ENCODE measurements around the gene MEP1B. TPM values are rescaled to one million over a fixed set of nuclear protein-coding genes. Genes with fewer than 3 reads are reported as not detected.
"Not testable (repeated sequence)": the region's sequence is repeated elsewhere in the genome, so short reads cannot be mapped to it uniquely, and the experiment has no call there.

Gene MEP1B
- total RNA-seq, 2 experiments from 2014 or later = not detected

- H3K9me3 Mint-ChIP-seq (ENCODE audit: low read depth) = no peaks in the 10 kb centered on the region
Measured at GRCh38 chr18:32209685-32210445, 20.0 kb downstream of the MEP1B start.

GRCh38 chr18:32213693-32214092, 23.9 kb downstream of the MEP1B start:
- H3K27me3 Mint-ChIP-seq = no peaks in the 10 kb centered on the region
- ATAC-seq = no peak
- no peaks in the 10 kb centered on the region for H3K36me3 Mint-ChIP-seq (ENCODE audit: low read depth)
- H3K4me3 Mint-ChIP-seq = no peak overlapping the region
- no peak for DNase-seq
- CTCF ChIA-PET = no interaction called here
- POLR2A ChIA-PET = no interaction called here
- no peaks in the 10 kb centered on the region for H3K4me1 Mint-ChIP-seq
- intact Hi-C loops (cut with DNase I, micrococcal nuclease) = no loop called here
- no peaks in the 10 kb centered on the region for H3K9me3 Mint-ChIP-seq (ENCODE audit: low read depth)
- no peak overlapping the region for H3K27ac Mint-ChIP-seq

More at GRCh38 chr18:32209685-32210445, 20.0 kb downstream of the MEP1B start:
- CTCF ChIA-PET = interaction anchor here (0.6 to 1.9 kb wide), 3 partner anchors 29 to 342 kb away, joined by 4 to 7 read pairs (median 6); no protein-coding TSS in a partner anchor
- no peaks in the 10 kb centered on the region for H3K36me3 Mint-ChIP-seq (ENCODE audit: low read depth)
- no peak overlapping the region for H3K27ac Mint-ChIP-seq
- H3K27me3 Mint-ChIP-seq = no peaks in the 10 kb centered on the region
- no peaks in the 10 kb centered on the region for H3K4me1 Mint-ChIP-seq
- POLR2A ChIA-PET = no interaction called here
- no peak overlapping the region for H3K4me3 Mint-ChIP-seq
- no peak for DNase-seq
- ATAC-seq = no peak
- intact Hi-C loops (cut with DNase I, micrococcal nuclease) = no loop called here

- intact Hi-C loops (cut with DNase I, micrococcal nuclease) = no loop called here
- Mint-ChIP-seq H3K36me3 (ENCODE audit: low read depth) (no peaks in the 10 kb centered on the region), H3K27me3 (no peaks in the 10 kb centered on the region), H3K9me3 (ENCODE audit: low read depth) (no peaks in the 10 kb centered on the region), H3K4me1 (no peaks in the 10 kb centered on the region), H3K4me3 (no peak overlapping the region), H3K27ac (no peak overlapping the region)
- CTCF ChIA-PET = interaction anchor here (0.7 kb wide), 2 partner anchors 43 to 354 kb away, joined by 3 read pairs; no protein-coding TSS in a partner anchor
- POLR2A ChIA-PET = no interaction called here
- no peak for DNase-seq
- no peak for ATAC-seq
Measured at GRCh38 chr18:32216390-32216789, 26.6 kb downstream of the MEP1B start.

- ATAC-seq (no peak), DNase-seq (no peak)
- Mint-ChIP-seq H3K27ac (no peak overlapping the region), H3K27me3 (no peaks in the 10 kb centered on the region), H3K4me1 (no peaks in the 10 kb centered on the region), H3K36me3 (ENCODE audit: low read depth) (no peaks in the 10 kb centered on the region), H3K4me3 (no peak overlapping the region), H3K9me3 (ENCODE audit: low read depth) (no peaks in the 10 kb centered on the region)
- POLR2A ChIA-PET = interaction anchor here (0.5 kb wide), 1 partner anchor 114 kb away, joined by 3 read pairs; no protein-coding TSS in a partner anchor
- CTCF ChIA-PET = interaction anchor here (1.1 kb wide), 1 partner anchor 26 kb away, joined by 3 read pairs; no protein-coding TSS in a partner anchor
- intact Hi-C loops (cut with DNase I, micrococcal nuclease) = no loop called here
Measured at GRCh38 chr18:32219431-32220018, 29.7 kb downstream of the MEP1B start.

- H3K27me3 Mint-ChIP-seq; H3K4me3 Mint-ChIP-seq; CTCF ChIA-PET; DNase-seq; H3K4me1 Mint-ChIP-seq; POLR2A ChIA-PET; H3K36me3 Mint-ChIP-seq (ENCODE audit: low read depth); H3K27ac Mint-ChIP-seq; ATAC-seq; intact Hi-C loops (cut with DNase I, micrococcal nuclease); H3K9me3 Mint-ChIP-seq (ENCODE audit: low read depth): not testable (repeated sequence)
Measured at GRCh38 chr18:32233348-32233747, 43.5 kb downstream of the MEP1B start.

GRCh38 chr18:32237049-32237448, 47.2 kb downstream of the MEP1B start:
- Mint-ChIP-seq H3K27ac (no peak overlapping the region), H3K9me3 (ENCODE audit: low read depth) (no peaks in the 10 kb centered on the region), H3K27me3 (peaks cover 11% of the 10 kb centered on the region), H3K4me3 (no peak overlapping the region), H3K36me3 (ENCODE audit: low read depth) (no peaks in the 10 kb centered on the region), H3K4me1 (no peaks in the 10 kb centered on the region)
- ATAC-seq (no peak), DNase-seq (no peak)
- ChIA-PET POLR2A (no interaction called here), CTCF (interaction anchor here (0.5 to 1.0 kb wide), 2 partner anchors 70 to 785 kb away, joined by 3 to 5 read pairs; no protein-coding TSS in a partner anchor)
- intact Hi-C loops (cut with DNase I, micrococcal nuclease) = no loop called here

GRCh38 chr18:32238635-32239268, 48.9 kb downstream of the MEP1B start:
- H3K9me3 Mint-ChIP-seq (ENCODE audit: low read depth) = no peaks in the 10 kb centered on the region
- ATAC-seq (no peak), DNase-seq (no peak)
- H3K36me3 Mint-ChIP-seq (ENCODE audit: low read depth) = no peaks in the 10 kb centered on the region
- CTCF ChIA-PET = interaction anchor here (1.0 to 1.3 kb wide), 2 partner anchors 13 to 81 kb away, joined by 3 read pairs; no protein-coding TSS in a partner anchor
- intact Hi-C loops (cut with DNase I, micrococcal nuclease) = no loop called here
- H3K27me3 Mint-ChIP-seq = peaks cover 10% of the 10 kb centered on the region
- H3K27ac Mint-ChIP-seq = no peak overlapping the region
- no peaks in the 10 kb centered on the region for H3K4me1 Mint-ChIP-seq
- no peak overlapping the region for H3K4me3 Mint-ChIP-seq
- POLR2A ChIA-PET = no interaction called here

GRCh38 chr18:32242395-32242794, 52.6 kb downstream of the MEP1B start:
- Mint-ChIP-seq H3K27me3 (peaks cover 10% of the 10 kb centered on the region), H3K27ac (no peak overlapping the region), H3K9me3 (ENCODE audit: low read depth) (no peaks in the 10 kb centered on the region), H3K4me1 (no peaks in the 10 kb centered on the region), H3K36me3 (ENCODE audit: low read depth) (no peaks in the 10 kb centered on the region), H3K4me3 (no peak overlapping the region)
- intact Hi-C loops (cut with DNase I, micrococcal nuclease) = loop anchor here in 1 of 2 experiments (5.0 kb wide), 1 partner anchor 50 kb away; no protein-coding TSS in a partner anchor
- ATAC-seq = no peak
- DNase-seq = no peak
- CTCF ChIA-PET = interaction anchor here (0.7 kb wide), 1 partner anchor 125 kb away, joined by 3 read pairs; no protein-coding TSS in a partner anchor
- POLR2A ChIA-PET = no interaction called here

GRCh38 chr18:32243358-32243757, 53.5 kb downstream of the MEP1B start:
- Mint-ChIP-seq H3K27me3 (peaks cover 9% of the 10 kb centered on the region), H3K36me3 (ENCODE audit: low read depth) (no peaks in the 10 kb centered on the region), H3K9me3 (ENCODE audit: low read depth) (no peaks in the 10 kb centered on the region), H3K27ac (no peak overlapping the region), H3K4me3 (no peak overlapping the region), H3K4me1 (no peaks in the 10 kb centered on the region)
- CTCF ChIA-PET = interaction anchor here (0.6 kb wide), 1 partner anchor 207 kb away, joined by 3 read pairs; no protein-coding TSS in a partner anchor
- no peak for DNase-seq
- POLR2A ChIA-PET = no interaction called here
- ATAC-seq = no peak
- intact Hi-C loops (cut with DNase I, micrococcal nuclease) = loop anchor here in 1 of 2 experiments (5.0 kb wide), 1 partner anchor 49 kb away; no protein-coding TSS in a partner anchor

GRCh38 chr18:32244881-32245280, 55.0 kb downstream of the MEP1B start:
- ChIA-PET POLR2A (no interaction called here), CTCF (no interaction called here)
- Mint-ChIP-seq H3K27me3 (peaks cover 11% of the 10 kb centered on the region), H3K36me3 (ENCODE audit: low read depth) (no peaks in the 10 kb centered on the region), H3K9me3 (ENCODE audit: low read depth) (no peaks in the 10 kb centered on the region), H3K4me1 (no peaks in the 10 kb centered on the region), H3K4me3 (no peak overlapping the region), H3K27ac (no peak overlapping the region)
- ATAC-seq (no peak), DNase-seq (no peak)
- intact Hi-C loops (cut with DNase I, micrococcal nuclease) = loop anchor here in 1 of 2 experiments (5.0 kb wide), 1 partner anchor 47 kb away; no protein-coding TSS in a partner anchor

- Mint-ChIP-seq H3K27ac (no peak overlapping the region), H3K27me3 (peaks cover 11% of the 10 kb centered on the region), H3K36me3 (ENCODE audit: low read depth) (no peaks in the 10 kb centered on the region), H3K9me3 (ENCODE audit: low read depth) (no peaks in the 10 kb centered on the region), H3K4me1 (no peaks in the 10 kb centered on the region), H3K4me3 (no peak overlapping the region)
- ChIA-PET CTCF (no interaction called here), POLR2A (no interaction called here)
- DNase-seq = no peak
- intact Hi-C loops (cut with DNase I, micrococcal nuclease) = no loop called here
- no peak for ATAC-seq
Measured at GRCh38 chr18:32249147-32249929, 59.5 kb downstream of the MEP1B start.

Data from activated CD4-positive, alpha-beta T cell treated with anti-CD3 and anti-CD28 coated beads for 36 hours (primary cell).